SK-N-MC (cell line): ENCODE measurements around the gene KAT8.

ENCODE experiments used
- EZH2 ChIP-seq: fragments of 200-600 bp; sonication (generic); IDR thresholded peaks from one replicate; pipeline ENCODE4 v1.6.1; 2017; ENCODE audit warnings: antibody characterized with exemption
- FOXP2 ChIP-seq: optimal IDR thresholded peaks from 2 replicates; pipeline ENCODE3; 2011; ENCODE audit warnings: mild to moderate bottlenecking, moderate library complexity; ENCODE audit not compliant: insufficient read depth; ENCODE audit errors: extremely low read length, control extremely low read depth
- POLR2AphosphoS5 ChIP-seq: IDR thresholded peaks from 2 replicates; pipeline ENCODE4 v1.6.1; 2012; ENCODE audit warnings: mild to moderate bottlenecking, low read depth, low read length, borderline replicate concordance

GRCh38 chr16:31108794-31109558, 8.5 kb upstream of the KAT8 start:
- no peak for TF ChIP-seq EZH2
- TF ChIP-seq POLR2AphosphoS5 = no peak
- no peak for TF ChIP-seq FOXP2
